Neural progenitor cell (in vitro differentiated cells): Measurements from ENCODE around the gene ST7.

Experiments used
- CTCF ChIP-seq: fragments of 200-600 bp; sonication (generic); IDR thresholded peaks from 2 replicates; pipeline ENCODE4 v1.5.1; 2017; ENCODE audit warnings: antibody characterized with exemption, mild to moderate bottlenecking
- EZH2 ChIP-seq: fragments of 200-600 bp; sonication (generic); IDR thresholded peaks from 2 replicates; pipeline ENCODE4 v1.6.1; 2017; ENCODE audit warnings: antibody characterized with exemption, mild to moderate bottlenecking, moderate library complexity
- EZH2phosphoT487 ChIP-seq: fragments of 200-600 bp; sonication (generic); IDR thresholded peaks from 2 replicates; pipeline ENCODE4 v1.6.1; 2017; ENCODE audit warnings: antibody characterized with exemption

GRCh38 chr7:117047496-117047895 lies 94.2 kb downstream of the ST7 start:
- TF ChIP-seq CTCF (no peak), EZH2 (no peak), EZH2phosphoT487 (no peak)
